Measurements from ENCODE around the gene CNEP1R1.

The CNEP1R1 gene

GRCh38 chr16:50017553-50017952 lies 7.5 kb upstream of the CNEP1R1 start:
- DNase-seq (ENCODE audit: low read depth in 2 of 2) = no peak

- DNase-seq (ENCODE audit: low read depth in 2 of 2) = no peak
These were observed 3.5 kb upstream of the CNEP1R1 start for GRCh38 chr16:50021544-50021943.

- no peak for DNase-seq (ENCODE audit: low read depth in 2 of 2)
These were observed 1.4 kb upstream of the CNEP1R1 start for GRCh38 chr16:50023641-50024040.

DNA sequence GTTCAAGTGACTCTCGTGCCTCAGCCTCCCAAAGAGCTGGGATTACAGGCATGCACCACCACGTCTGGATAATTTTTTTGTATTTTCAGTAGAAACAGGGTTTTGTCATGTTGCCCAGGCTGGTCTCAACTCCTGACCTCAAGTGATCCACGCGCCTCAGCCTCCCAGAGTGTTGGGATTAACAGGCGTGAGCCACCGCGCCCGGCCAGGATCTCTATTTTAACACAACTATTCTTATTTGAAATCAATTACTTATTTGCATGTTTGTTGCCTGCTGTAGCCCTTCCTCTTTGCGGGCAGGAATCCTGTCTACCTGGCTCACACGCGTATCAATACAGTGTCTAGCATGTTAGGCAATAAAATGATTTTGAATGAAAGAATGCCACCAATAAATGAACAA lies 818 bp upstream of the CNEP1R1 start:
- DNase-seq (ENCODE audit: low read depth in 2 of 2) = no peak

DNA sequence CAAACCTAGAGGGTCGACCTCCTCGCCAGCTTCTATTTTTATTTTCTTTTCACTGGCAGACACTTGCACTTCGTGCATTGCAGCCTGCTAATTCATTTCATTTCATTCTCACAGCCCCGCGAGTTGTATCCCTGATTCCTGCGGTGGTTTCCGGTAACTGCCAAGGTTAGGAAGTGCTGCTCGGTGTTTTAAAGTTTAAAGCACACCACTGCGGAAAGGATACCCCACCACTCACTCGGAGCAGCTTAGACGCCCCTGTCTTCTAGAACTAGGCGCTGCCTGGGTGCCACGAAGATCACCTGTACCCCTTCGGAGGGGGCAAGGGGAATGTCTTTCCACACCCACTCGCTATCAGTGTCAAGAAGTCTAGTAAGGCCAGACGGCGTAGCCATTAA lies 509 bp downstream of the CNEP1R1 start:
- peak in 1 of 2 donors; percentile 3 for DNase-seq (ENCODE audit: low read depth in 2 of 2)

DNA sequence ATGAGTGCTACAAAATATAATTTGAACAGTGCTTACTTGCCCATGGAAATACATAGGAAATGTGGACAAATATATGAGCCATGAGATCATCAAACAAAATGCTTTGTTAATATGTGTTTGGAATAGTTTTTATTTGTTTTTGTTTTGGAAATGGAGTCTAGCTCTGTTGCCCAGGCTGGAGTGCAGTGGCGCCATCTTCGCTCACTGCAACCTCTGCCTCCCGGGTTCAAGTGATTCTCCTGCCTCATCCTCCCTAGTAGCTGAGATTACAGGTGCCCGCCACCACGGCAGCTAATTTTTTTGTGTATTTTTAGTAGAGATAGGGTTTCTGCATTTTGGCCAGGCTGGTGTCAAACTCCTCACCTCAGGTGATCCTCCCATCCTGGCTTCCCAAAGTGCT lies 2.8 kb downstream of the CNEP1R1 start:
- no peak for DNase-seq (ENCODE audit: low read depth in 2 of 2)

- DNase-seq (ENCODE audit: low read depth in 2 of 2) = no peak
These were observed 10.5 kb downstream of the CNEP1R1 start for GRCh38 chr16:50035468-50035992.

DNA sequence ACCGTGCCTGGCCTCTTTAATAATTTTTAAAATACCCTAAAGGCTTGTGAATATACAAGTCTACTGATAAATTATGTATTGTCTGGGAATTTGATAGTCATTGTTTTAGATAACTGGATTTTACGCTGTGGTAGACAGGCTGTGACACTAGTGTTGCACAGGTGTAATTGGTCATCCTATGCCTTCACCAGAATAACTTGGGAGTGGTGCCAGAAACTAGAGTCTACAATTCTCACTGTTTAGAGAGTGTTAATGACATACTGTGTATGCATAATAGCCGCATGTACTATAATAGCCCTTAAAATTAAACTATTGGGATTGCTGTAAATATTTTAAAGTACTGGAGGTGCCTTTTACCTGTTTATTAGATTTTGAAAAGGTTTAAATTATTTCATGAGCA lies 11.4 kb downstream of the CNEP1R1 start:
- no peak for DNase-seq (ENCODE audit: low read depth in 2 of 2)

GRCh38 chr16:50037662-50038220 lies 12.7 kb downstream of the CNEP1R1 start:
- DNase-seq (ENCODE audit: low read depth in 2 of 2) = no peak

GRCh38 chr16:50038286-50038685 lies 13.3 kb downstream of the CNEP1R1 start:
- DNase-seq (ENCODE audit: low read depth in 2 of 2) = no peak

DNA sequence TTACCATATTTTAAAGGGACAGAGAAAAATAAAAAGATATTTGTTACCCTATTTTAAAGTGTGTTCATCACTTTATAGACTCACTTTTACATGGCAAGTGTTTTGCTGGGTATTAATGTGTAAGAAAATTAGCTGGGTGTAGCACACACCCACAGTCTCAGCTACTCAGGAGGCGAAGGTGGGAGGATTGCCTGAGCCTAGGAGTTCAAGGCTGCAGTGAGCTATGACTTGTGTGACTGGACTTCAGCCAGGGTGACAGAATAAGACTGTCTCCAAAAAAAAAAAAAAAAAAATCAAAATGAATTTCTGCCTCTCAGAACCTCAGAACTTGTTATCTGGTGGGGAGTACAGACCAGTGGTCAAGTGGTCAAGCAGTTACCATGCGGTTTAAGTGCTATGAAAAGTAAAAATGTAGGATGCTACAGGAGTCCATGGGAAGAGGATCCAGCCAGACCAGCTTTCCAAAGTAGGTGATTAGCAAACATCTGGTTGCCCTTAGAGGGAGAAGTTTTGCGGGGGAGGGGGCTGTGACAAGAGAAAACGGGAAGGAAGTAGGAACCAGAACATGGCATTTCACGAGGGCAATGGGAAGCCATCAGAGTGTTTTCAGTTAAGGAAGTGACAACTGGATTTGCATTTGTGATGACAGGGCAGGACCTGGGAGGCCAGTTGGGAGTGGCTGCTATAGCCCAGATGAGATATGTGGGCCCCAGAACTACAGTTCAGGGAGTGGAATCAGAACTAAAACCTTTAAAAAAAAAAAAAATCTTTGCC lies 13.9 kb downstream of the CNEP1R1 start:
- DNase-seq (ENCODE audit: low read depth in 2 of 2) = no peak

DNA sequence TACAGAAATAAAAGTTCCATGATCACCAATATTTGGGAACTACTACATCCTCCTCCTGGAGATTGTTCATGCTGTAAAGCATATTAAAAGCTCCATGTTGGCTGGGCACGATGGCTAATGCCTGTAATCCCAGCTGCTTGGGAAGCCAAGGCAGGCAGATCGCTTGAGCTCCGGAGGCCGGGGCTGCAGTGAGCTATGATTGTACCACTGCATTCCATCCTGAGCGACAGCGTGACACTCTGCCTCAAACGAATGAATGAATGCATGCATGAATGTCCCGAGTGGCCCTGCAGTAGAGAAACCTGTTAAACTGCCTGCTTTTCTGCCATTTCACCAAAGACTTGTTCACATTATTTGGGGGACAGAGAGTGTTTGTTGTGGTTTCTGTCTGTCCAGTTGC lies 15.0 kb downstream of the CNEP1R1 start:
- no peak for DNase-seq (ENCODE audit: low read depth in 2 of 2)

DNA sequence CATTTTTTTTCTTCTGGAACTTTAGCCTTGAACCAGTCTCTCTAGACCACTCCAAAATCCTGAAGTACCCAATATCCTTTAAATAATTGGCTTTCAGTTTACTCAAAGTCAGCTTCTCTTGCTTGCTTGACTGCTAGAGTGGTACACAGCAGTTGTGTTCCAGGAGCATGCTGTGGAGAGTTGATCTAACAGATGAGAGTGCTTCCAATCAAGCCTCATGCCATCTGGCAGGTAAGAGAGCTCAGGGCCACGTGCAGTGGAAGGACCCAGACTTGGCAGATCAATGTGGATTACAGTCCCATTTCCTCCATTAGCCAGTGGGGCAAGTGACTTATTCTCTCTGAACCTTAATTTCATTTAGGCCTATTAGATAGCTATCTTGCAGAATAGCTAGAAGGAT lies 15.7 kb downstream of the CNEP1R1 start:
- no peak for DNase-seq (ENCODE audit: low read depth in 2 of 2)

DNA sequence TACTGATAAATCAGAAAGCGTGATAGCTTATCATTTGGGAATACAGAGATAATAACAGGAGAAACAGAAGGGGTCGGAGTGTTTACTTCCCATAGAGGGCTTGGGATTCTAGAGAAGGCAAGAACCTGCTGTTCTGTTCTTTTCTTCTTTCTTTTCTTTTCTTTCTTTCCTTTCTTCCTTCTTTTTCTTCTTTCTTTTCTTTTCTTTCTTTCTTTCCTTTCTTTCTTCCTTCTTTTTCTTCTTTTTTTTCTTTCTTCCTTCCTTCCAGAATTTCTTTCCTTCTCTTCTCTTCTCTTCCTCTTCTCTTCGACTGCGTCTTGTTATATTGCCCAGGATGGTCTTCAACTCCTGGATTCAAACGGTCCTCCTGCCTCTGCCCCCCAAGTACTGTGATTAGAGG lies 18.3 kb downstream of the CNEP1R1 start:
- no peak for DNase-seq (ENCODE audit: low read depth in 2 of 2)

- DNase-seq (ENCODE audit: low read depth in 2 of 2) = no peak
These were observed 20.4 kb downstream of the CNEP1R1 start for GRCh38 chr16:50045412-50045811.

DNA sequence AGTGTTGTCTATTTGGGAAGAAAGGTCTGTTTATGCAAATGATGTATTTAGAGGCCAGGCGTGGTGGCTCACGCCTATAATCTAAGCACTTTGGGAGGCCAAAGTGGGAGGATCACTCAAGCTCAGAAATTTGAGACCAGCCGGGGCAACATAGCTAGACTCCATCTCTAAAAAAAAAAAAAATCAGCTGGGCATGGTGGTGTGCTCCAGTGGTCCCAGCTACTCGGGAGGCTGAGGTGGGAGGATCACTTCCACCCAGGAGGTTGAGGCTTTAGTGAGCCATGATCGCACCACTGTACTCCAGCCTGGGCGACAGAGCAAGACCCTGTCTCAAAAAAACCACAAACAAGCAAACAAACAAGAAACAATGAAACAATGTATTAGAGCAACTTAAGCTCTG lies 21.8 kb downstream of the CNEP1R1 start:
- DNase-seq (ENCODE audit: low read depth in 2 of 2) = no peak

DNA sequence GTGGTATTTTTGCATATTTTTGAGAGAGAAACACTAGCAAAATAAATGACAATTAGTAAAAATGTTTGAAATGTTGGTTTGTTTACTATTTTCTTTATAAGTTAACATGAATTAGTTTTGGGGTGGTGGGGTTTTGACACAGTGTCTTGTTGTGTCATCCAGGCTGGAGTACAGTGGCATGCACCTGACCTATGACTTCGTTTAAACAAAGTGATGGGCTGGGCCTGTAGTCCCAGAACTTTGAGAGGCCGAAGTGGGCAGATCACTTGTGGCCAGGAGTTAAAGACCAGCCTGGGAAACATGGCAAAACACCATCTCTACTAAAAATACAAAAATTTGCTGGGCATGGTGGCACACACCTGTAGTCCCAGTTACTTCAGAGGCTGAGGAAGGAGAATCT lies 22.8 kb downstream of the CNEP1R1 start:
- DNase-seq (ENCODE audit: low read depth in 2 of 2) = no peak

- DNase-seq (ENCODE audit: low read depth in 2 of 2) = no peak
These were observed 25.8 kb downstream of the CNEP1R1 start for GRCh38 chr16:50050802-50051201.

DNA sequence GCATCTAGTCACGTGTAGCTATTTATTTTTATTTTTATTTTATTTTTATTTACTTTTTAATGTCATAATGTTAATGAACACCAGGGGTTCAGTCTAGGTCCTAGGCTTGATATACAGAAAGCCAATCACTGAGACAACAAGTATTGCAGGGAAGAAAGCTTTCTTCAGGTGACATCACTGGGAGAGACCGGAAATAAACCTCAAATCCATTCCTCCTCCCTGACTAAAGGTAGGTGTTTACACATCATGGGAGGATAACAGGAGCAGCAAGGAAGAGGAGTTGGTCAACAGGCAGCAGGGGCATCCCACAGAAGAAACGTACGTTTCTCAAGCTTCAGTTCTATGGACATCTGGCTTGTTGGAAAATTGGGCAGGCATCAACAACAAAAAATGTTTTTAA lies 31.2 kb downstream of the CNEP1R1 start:
- no peak for DNase-seq (ENCODE audit: low read depth in 2 of 2)

DNA sequence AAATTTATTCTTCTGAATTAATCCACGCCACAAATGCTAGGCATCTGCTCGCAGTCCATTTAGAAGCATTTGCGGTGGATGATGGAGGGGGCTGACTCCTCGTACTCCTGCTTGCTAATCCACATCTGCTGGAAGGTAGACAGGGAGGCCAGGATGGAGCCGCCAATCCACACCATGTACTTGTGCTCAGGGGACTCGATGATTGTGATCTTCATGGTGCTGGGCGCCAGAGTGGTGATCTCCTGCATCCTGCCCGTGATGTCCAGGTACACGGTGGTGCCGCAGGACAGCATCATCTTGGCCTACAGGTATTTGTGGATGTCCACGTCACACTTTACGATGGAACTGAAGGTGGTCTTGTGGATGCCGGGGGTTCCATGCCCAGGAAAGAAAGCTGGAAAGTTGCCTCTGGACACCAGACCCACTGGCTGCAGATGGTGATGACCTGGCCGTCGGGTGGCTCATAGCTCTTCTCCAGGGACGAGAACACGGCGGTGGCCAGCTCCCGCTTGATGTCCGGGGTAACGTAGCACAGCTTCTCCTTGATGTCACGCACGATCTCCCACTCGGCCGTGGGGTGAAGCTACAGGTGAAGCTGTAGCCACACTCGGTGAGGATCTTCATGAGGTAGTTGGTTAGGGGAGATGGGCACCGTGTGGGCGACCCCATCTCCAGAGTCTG lies 33.2 kb downstream of the CNEP1R1 start:
- no peak for DNase-seq (ENCODE audit: low read depth in 2 of 2)

DNA sequence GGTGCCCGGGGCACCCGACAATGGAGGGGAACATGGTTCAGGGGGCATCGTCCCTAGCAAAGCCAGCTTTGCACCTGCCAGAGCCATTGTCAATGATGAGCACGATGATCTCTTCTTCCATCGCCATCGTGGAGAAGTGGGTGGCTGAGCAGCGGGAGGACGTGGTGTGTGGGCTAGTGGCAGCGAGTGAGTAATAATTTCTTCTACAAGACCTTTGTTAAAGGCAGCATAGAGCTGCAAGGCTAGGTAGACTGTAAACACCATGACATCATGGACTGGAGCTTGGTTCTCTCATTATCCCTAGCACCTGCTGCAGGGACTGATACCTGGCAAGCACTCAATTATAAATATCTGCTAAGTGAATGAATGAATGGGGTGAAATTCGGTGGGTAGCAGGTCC lies 34.1 kb downstream of the CNEP1R1 start:
- DNase-seq (ENCODE audit: low read depth in 2 of 2) = no peak

DNA sequence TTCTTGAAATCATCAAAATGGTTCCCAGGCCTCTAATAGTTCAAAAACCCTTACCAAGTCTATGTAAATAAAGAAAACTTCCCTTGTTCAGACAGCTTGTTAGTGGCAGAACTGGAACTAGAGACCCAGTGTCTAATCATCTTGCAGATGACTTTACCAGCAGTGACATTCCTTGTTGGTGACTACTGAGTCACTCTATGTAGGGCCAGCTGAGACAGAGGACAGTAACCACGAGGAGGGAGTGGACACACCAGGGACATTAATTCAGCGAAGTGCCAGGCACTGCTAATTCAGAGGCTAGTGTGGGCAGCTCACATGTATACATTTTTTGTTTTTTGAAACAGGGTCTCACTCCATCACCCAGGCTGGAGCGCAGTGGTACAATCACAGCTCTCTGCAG lies 34.6 kb downstream of the CNEP1R1 start:
- no peak for DNase-seq (ENCODE audit: low read depth in 2 of 2)

- no peak for DNase-seq (ENCODE audit: low read depth in 2 of 2)
These were observed 36.3 kb downstream of the CNEP1R1 start for GRCh38 chr16:50061326-50061725.
